NT2/D1 (cell line): ENCODE measurements around the gene DCUN1D2.

Experiments used
- DNase-seq: peaks from one replicate; pipeline ENCODE4 v3.0.0-alpha.2; 2011; ENCODE audit warnings: low read depth, low spot score
- H3K27me3 ChIP-seq: 2 replicates; pipeline ENCODE4 v1.6.0; 2011; ENCODE audit warnings: mild to moderate bottlenecking; ENCODE audit not compliant: insufficient read length, insufficient read depth
- H3K36me3 ChIP-seq: 2 replicates; pipeline ENCODE4 v1.6.1; 2011; ENCODE audit warnings: mild to moderate bottlenecking, low read length, mixed read lengths; ENCODE audit not compliant: insufficient read depth, insufficient read length
- H3K4me1 ChIP-seq: 2 replicates; pipeline ENCODE4 v1.5.1; 2011; ENCODE audit not compliant: insufficient read depth, insufficient read length
- H3K4me3 ChIP-seq: 2 replicates; pipeline ENCODE4 v1.5.1; 2011; ENCODE audit warnings: low read depth; ENCODE audit not compliant: insufficient read length
- H3K9ac ChIP-seq: 2 replicates; pipeline ENCODE4 v1.6.0; 2011; ENCODE audit warnings: low read depth; ENCODE audit not compliant: insufficient read length
- H3K9me3 ChIP-seq: 2 replicates; pipeline ENCODE4 v1.5.1; 2011; ENCODE audit warnings: mild to moderate bottlenecking, low read length; ENCODE audit not compliant: insufficient read depth
- SUZ12 ChIP-seq: IDR thresholded peaks from 2 replicates; pipeline ENCODE4 v1.6.1; 2011; ENCODE audit not compliant: insufficient read length, insufficient read depth; ENCODE audit errors: extremely low read depth
- YY1 ChIP-seq: IDR thresholded peaks from 2 replicates; pipeline ENCODE4 v1.6.1; 2011; ENCODE audit not compliant: insufficient read length, insufficient read depth
- ZNF274 ChIP-seq: IDR thresholded peaks from 2 replicates; pipeline ENCODE4 v1.6.1; 2011; ENCODE audit warnings: mild to moderate bottlenecking, low read depth, low read length

Gene DCUN1D2

GRCh38 chr13:113448885-113449692 is 41.4 kb downstream of the DCUN1D2 start:
- 0 out of 2 replicates have a peak, but pooled peaks cover 5% of the 10 kb centered on the region for H3K9me3 ChIP-seq
- no peak overlapping the region for H3K4me3 ChIP-seq
- no peak overlapping the region for H3K9ac ChIP-seq
- H3K4me1 ChIP-seq = peaks cover 8% of the 10 kb centered on the region
- H3K36me3 ChIP-seq = peaks cover 44% of the 10 kb centered on the region
- DNase-seq = no peak
- H3K27me3 ChIP-seq = no peaks in the 10 kb centered on the region
- TF ChIP-seq ZNF274 (no peak), YY1 (no peak), SUZ12 (no peak)

DNA sequence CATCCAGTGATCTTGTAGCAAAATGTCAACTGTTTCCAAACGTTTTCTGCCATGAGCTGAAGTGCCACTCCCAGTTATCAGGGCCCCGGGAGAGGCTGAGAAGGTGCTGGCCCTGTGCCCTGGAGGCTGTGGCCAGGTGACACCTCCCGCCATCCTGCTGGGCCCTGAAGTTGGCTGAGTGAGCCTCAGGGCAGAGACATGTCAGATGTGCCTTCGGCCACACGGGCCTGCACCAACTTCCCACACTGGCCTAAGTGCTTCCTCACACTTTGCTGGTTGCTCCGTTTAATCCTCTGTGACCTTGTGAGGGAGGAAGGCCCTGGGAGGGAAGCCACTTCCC is 42.0 kb downstream of the DCUN1D2 start:
- Histone ChIP-seq H3K4me1 (peaks cover 8% of the 10 kb centered on the region), H3K9ac (no peak overlapping the region), H3K27me3 (no peaks in the 10 kb centered on the region), H3K4me3 (no peak overlapping the region), H3K9me3 (0 out of 2 replicates have a peak, but pooled peaks cover 5% of the 10 kb centered on the region), H3K36me3 (peaks cover 39% of the 10 kb centered on the region)
- TF ChIP-seq ZNF274 (no peak), YY1 (no peak), SUZ12 (no peak)
- no peak for DNase-seq

DNA sequence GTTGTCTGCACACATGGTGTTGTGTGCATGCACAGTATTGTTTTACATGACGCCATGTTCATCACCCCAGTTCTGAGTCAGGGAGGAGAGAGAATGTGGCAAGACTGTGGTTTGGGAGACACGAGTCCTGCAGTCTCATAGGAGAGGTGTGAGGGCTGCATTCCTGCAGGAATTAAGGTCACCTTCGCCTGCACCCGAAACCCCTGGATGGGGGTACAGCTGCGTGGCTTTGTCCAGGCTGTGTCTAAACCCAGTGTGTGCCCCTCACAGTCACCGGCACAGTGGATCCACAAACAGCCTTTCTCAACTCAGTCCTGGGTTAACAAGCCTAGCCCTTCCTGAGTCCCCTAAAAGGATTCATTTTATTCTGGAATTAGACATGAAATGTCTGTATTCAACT is 42.9 kb downstream of the DCUN1D2 start:
- no peak for DNase-seq
- Histone ChIP-seq H3K9me3 (0 out of 2 replicates have a peak, but pooled peaks cover 5% of the 10 kb centered on the region), H3K27me3 (no peaks in the 10 kb centered on the region), H3K9ac (no peak overlapping the region), H3K4me3 (no peak overlapping the region), H3K4me1 (peaks cover 8% of the 10 kb centered on the region), H3K36me3 (peaks cover 30% of the 10 kb centered on the region)
- TF ChIP-seq ZNF274 = no peak

- peaks cover 8% of the 10 kb centered on the region for H3K4me1 ChIP-seq
- no peak for DNase-seq
- H3K4me3 ChIP-seq = no peak overlapping the region
- no peak overlapping the region for H3K9ac ChIP-seq
- no peak for TF ChIP-seq ZNF274
- TF ChIP-seq YY1 = no peak
- TF ChIP-seq SUZ12 = no peak
- peaks cover 30% of the 10 kb centered on the region for H3K36me3 ChIP-seq
- 0 out of 2 replicates have a peak, but pooled peaks cover 5% of the 10 kb centered on the region for H3K9me3 ChIP-seq
- H3K27me3 ChIP-seq = no peaks in the 10 kb centered on the region
These were observed 44.0 kb downstream of the DCUN1D2 start for GRCh38 chr13:113446488-113446854.

GRCh38 chr13:113445791-113446487 is 44.6 kb downstream of the DCUN1D2 start:
- DNase-seq = no peak
- H3K9me3 ChIP-seq = 0 out of 2 replicates have a peak, but pooled peaks cover 5% of the 10 kb centered on the region
- TF ChIP-seq SUZ12 = no peak
- no peak for TF ChIP-seq YY1
- TF ChIP-seq ZNF274 = no peak
- no peak overlapping the region for H3K4me3 ChIP-seq
- no peaks in the 10 kb centered on the region for H3K27me3 ChIP-seq
- no peak overlapping the region for H3K9ac ChIP-seq
- H3K4me1 ChIP-seq = peaks cover 8% of the 10 kb centered on the region
- H3K36me3 ChIP-seq = peaks cover 32% of the 10 kb centered on the region

- Histone ChIP-seq H3K4me1 (peaks cover 8% of the 10 kb centered on the region), H3K36me3 (peaks cover 25% of the 10 kb centered on the region), H3K9ac (no peak overlapping the region), H3K27me3 (no peaks in the 10 kb centered on the region), H3K4me3 (no peak overlapping the region), H3K9me3 (0 out of 2 replicates have a peak, but pooled peaks cover 5% of the 10 kb centered on the region)
- no peak for DNase-seq
- TF ChIP-seq ZNF274 = no peak
- no peak for TF ChIP-seq SUZ12
- TF ChIP-seq YY1 = no peak
These were observed 46.5 kb downstream of the DCUN1D2 start for GRCh38 chr13:113443991-113444390.

DNA sequence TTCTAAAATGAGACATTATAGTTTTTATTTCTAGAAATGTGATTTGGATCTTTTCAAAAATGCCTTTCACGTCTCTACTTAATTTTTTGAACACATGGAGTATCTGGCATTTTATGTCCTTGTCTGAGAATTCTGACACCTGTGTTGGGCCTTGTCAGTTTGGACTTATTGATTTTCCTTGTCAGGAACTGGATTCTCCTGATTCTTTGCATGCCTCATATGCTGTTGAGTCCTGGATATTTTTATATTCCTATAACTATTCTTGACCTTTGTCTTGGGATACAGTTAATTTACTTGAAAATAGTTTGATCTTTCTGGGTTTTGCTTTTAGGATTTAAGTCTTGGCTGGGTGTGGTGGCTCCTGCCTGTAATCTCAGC is 47.5 kb downstream of the DCUN1D2 start:
- H3K36me3 ChIP-seq = peaks cover 25% of the 10 kb centered on the region
- H3K9ac ChIP-seq = no peak overlapping the region
- DNase-seq = no peak
- H3K4me1 ChIP-seq = peaks cover 2% of the 10 kb centered on the region
- 0 out of 2 replicates have a peak, but pooled peaks cover 5% of the 10 kb centered on the region for H3K9me3 ChIP-seq
- no peaks in the 10 kb centered on the region for H3K27me3 ChIP-seq
- no peak for TF ChIP-seq SUZ12
- no peak for TF ChIP-seq YY1
- no peak for TF ChIP-seq ZNF274
- no peak overlapping the region for H3K4me3 ChIP-seq
